K562 (cell line): ENCODE measurements around the gene TRIM44. TPM values are rescaled to one million over a fixed set of nuclear protein-coding genes. Genes with fewer than 3 reads are reported as not detected.

Experiments
- ATF2 ChIP-seq: sonication (generic); formaldehyde crosslinking; IDR thresholded peaks from 2 replicates; pipeline ENCODE4 v1.8.1; 2022; ENCODE audit warnings: missing genetic modification reagents
- GATAD2A ChIP-seq: fragments of 450-650 bp; IDR thresholded peaks from 2 replicates; pipeline ENCODE4 v1.6.1; 2017
- GATAD2B ChIP-seq: fragments of 450-650 bp; IDR thresholded peaks from 2 replicates; pipeline ENCODE4 v1.6.1; 2017; ENCODE audit warnings: mild to moderate bottlenecking, borderline replicate concordance
- GTF2A2 ChIP-seq: IDR thresholded peaks from 2 replicates; pipeline ENCODE4 v1.6.1; 2016; ENCODE audit warnings: mild to moderate bottlenecking, missing genetic modification characterization, missing compliant biosample characterization
- MEIS2 ChIP-seq: fragments of 450-650 bp; IDR thresholded peaks from 2 replicates; pipeline ENCODE4 v1.6.1; 2014; ENCODE audit warnings: mild to moderate bottlenecking; ENCODE audit not compliant: partially characterized antibody
- MYNN ChIP-seq, 2 experiments: sonication (generic); formaldehyde crosslinking in 1 of 2; IDR thresholded peaks; 2 replicates each; pipeline versions ENCODE4 v1.5.0 to v1.6.1; 2016 to 2020; ENCODE audit warnings: antibody characterized with exemption in 1 of 2, missing genetic modification reagents in 1 of 2
- POU5F1 ChIP-seq: fragments of 150-350 bp; IDR thresholded peaks from 2 replicates; pipeline ENCODE4 v1.6.1; 2014; ENCODE audit warnings: borderline replicate concordance, low read length, low read depth, mild to moderate bottlenecking; ENCODE audit not compliant: partially characterized antibody
- RBM17 ChIP-seq: fragments of 200-400 bp; formaldehyde crosslinking; IDR thresholded peaks from 2 replicates; pipeline ENCODE4 v1.6.1; 2017; ENCODE audit warnings: low read depth, mild to moderate bottlenecking, low read length, borderline replicate concordance
- SMAD4 ChIP-seq: fragments of 250-450 bp; sonication (Bioruptor Pico); conservative IDR thresholded peaks from 2 replicates; pipeline ENCODE4 v1.8.0; 2021; ENCODE audit warnings: inconsistent platforms, mild to moderate bottlenecking, moderate library complexity
- TCF15 ChIP-seq: fragments of 250-450 bp; sonication (Bioruptor Pico); IDR thresholded peaks from 2 replicates; pipeline ENCODE4 v1.8.0; 2022; ENCODE audit warnings: moderate library complexity, mild to moderate bottlenecking, inconsistent platforms
- THAP12 ChIP-seq: fragments of 250-450 bp; sonication (Bioruptor Pico); IDR thresholded peaks from 2 replicates; pipeline ENCODE4 v1.9.0; 2021; ENCODE audit warnings: mild to moderate bottlenecking, inconsistent platforms
- ZNF311 ChIP-seq: fragments of 250-450 bp; sonication (Bioruptor Pico); IDR thresholded peaks from 2 replicates; pipeline ENCODE4 v1.4.0; 2020; ENCODE audit warnings: mild to moderate bottlenecking, moderate library complexity
- ZNF407 ChIP-seq: fragments of 450-650 bp; IDR thresholded peaks from 2 replicates; pipeline ENCODE4 v1.6.1; 2016; ENCODE audit warnings: low read depth
- ZNF431 ChIP-seq: sonication (generic); formaldehyde crosslinking; IDR thresholded peaks from 2 replicates; pipeline ENCODE4 v1.8.0; 2022; ENCODE audit warnings: mild to moderate bottlenecking, missing genetic modification reagents
- ZNF551 ChIP-seq: fragments of 250-450 bp; sonication (Bioruptor Pico); IDR thresholded peaks from 2 replicates; pipeline ENCODE4 v1.5.0; 2021; ENCODE audit warnings: mild to moderate bottlenecking, moderate library complexity
- polyA plus RNA-seq, 8 experiments: library from polyadenylated mRNA; depleted of rRNA in 4 of 8; stranded (reverse) in 5 of 8; unstranded in 3 of 8; fragments of >200 nt; fragmentation: Nextera tagmentation in 2 of 8; fragmentation: Illumina TruSeq in 1 of 8; extraction: Ambion mirVana in 2 of 8; extraction: Trizol in 1 of 8; gene quantifications; 2 replicates each; pipeline versions ENCODE4 v1.2.1 to v1.2.3, GENCODE V29; 2011 to 2014; ENCODE audit warnings: inconsistent platforms in 1 of 8, missing spikeins in 1 of 8
- total RNA-seq, 7 experiments: library from RNA; depleted of rRNA in 6 of 7; stranded (reverse); fragments of >200 nt in 6 of 7; fragmentation: Illumina TruSeq in 2 of 7; extraction: Trizol in 2 of 7; gene quantifications; 2 replicates each; pipeline versions ENCODE4 v1.2.1 to v1.2.3, GENCODE V29; 2011 to 2021; ENCODE audit warnings: low replicate concordance in 1 of 7

Gene TRIM44
- total and polyA plus RNA-seq, 9 of the 15 experiments (the other 6 are each of a cell fraction or from before 2014, with no cell fraction given): 8.3 to 105 (median 37.2) TPM

- TF ChIP-seq RBM17: no peak
- TF ChIP-seq MYNN (IDR thresholded peaks at IDR 0.05): no peak
- TF ChIP-seq MYNN (CRISPR knock-in tag; IDR thresholded peaks at IDR 0.05): no peak
- no peak for TF ChIP-seq ZNF551 (CRISPR knock-in tag)
- no peak for TF ChIP-seq POU5F1
- no peak for TF ChIP-seq SMAD4
- TF ChIP-seq ZNF311 (CRISPR knock-in tag): 0 out of 2 replicates have a peak, but pooled peaks have one; percentile 40
- TF ChIP-seq TCF15 (CRISPR knock-in tag): peak; percentile 30; the same call in 1 of the 2 replicates
- TF ChIP-seq ATF2 (CRISPR knock-in tag): no peak
- TF ChIP-seq GTF2A2 (tag): peak; percentile 65
- no peak for TF ChIP-seq ZNF431 (CRISPR knock-in tag)
- no peak for TF ChIP-seq THAP12 (CRISPR knock-in tag)
- TF ChIP-seq MEIS2: no peak
- TF ChIP-seq GATAD2B: no peak
- no peak for TF ChIP-seq GATAD2A
- no peak for TF ChIP-seq ZNF407
These were observed 123.0 kb downstream of the TRIM44 start (continued) for GRCh38 chr11:35785287-35786167.
